ENCODE data around the gene CHAF1B.
A peak's percentile ranks its signal among the peaks of the same experiment; 100 is the strongest.

The CHAF1B gene

GRCh38 chr21:36355868-36356267, 29.3 kb upstream of the CHAF1B start (continued):
- TF ChIP-seq ZNF138 (tag by site-specific recombination; IDR thresholded peaks at IDR 0.05; ENCODE audit: borderline replicate concordance), result no peak
- no peak for TF ChIP-seq ZNF830 (tag by site-specific recombination; IDR thresholded peaks at IDR 0.05; ENCODE audit: low read depth)
- TF ChIP-seq MEIS1 (CRISPR knock-in tag; IDR thresholded peaks at IDR 0.05; ENCODE audit: borderline replicate concordance), result no peak
- TF ChIP-seq ZNF513 (tag by site-specific recombination; IDR thresholded peaks at IDR 0.05), result no peak
- TF ChIP-seq, protein P1, sequence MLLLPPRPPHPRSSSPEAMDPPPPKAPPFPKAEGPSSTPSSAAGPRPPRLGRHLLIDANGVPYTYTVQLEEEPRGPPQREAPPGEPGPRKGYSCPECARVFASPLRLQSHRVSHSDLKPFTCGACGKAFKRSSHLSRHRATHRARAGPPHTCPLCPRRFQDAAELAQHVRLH (tag by site-specific recombination; IDR thresholded peaks at IDR 0.05), result no peak
- no peak for TF ChIP-seq ZNF132 (tag by site-specific recombination; IDR thresholded peaks at IDR 0.05; ENCODE audit: borderline replicate concordance)
- no peak; the same call in 1 of the 2 replicates for TF ChIP-seq ZNF629 (tag by site-specific recombination; IDR thresholded peaks at IDR 0.05)
- peak; percentile 98 for TF ChIP-seq PRDM6 (tag by site-specific recombination; IDR thresholded peaks at IDR 0.05)
- 0 out of 2 replicates have a peak, but pooled peaks have one; percentile 26 for TF ChIP-seq GLIS1 (tag by site-specific recombination; IDR thresholded peaks at IDR 0.05)
- no peak for TF ChIP-seq ZNF707 (tag by site-specific recombination; IDR thresholded peaks at IDR 0.05)
- TF ChIP-seq, protein P2, sequence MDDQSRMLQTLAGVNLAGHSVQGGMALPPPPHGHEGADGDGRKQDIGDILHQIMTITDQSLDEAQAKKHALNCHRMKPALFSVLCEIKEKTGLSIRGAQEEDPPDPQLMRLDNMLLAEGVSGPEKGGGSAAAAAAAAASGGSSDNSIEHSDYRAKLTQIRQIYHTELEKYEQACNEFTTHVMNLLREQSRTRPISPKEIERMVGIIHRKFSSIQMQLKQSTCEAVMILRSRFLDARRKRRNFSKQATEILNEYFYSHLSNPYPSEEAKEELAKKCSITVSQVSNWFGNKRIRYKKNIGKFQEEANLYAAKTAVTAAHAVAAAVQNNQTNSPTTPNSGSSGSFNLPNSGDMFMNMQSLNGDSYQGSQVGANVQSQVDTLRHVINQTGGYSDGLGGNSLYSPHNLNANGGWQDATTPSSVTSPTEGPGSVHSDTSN (CRISPR knock-in tag; IDR thresholded peaks at IDR 0.05), result no peak
- no peak for TF ChIP-seq ZNF23 (tag by site-specific recombination; IDR thresholded peaks at IDR 0.05; ENCODE audit: borderline replicate concordance)
- TF ChIP-seq ZNF530 (tag by site-specific recombination; IDR thresholded peaks at IDR 0.05; ENCODE audit: low read depth), result no peak
- no peak for TF ChIP-seq ZNF544 (tag by site-specific recombination; IDR thresholded peaks at IDR 0.05)
- no peak for TF ChIP-seq ZSCAN4 (tag by site-specific recombination; IDR thresholded peaks at IDR 0.05)
- peak; percentile 84 for TF ChIP-seq IKZF3 (tag by site-specific recombination; IDR thresholded peaks at IDR 0.05)
- no peak for TF ChIP-seq KLF1 (tag by site-specific recombination; IDR thresholded peaks at IDR 0.05)
- peak; percentile 59; the same call in 1 of the 2 replicates for TF ChIP-seq FEZF1 (tag by site-specific recombination; IDR thresholded peaks at IDR 0.05)
- no peak for TF ChIP-seq ZSCAN16 (tag by site-specific recombination; IDR thresholded peaks at IDR 0.05)
- peak; percentile 56 for TF ChIP-seq KLF10 (tag by site-specific recombination; IDR thresholded peaks at IDR 0.05)
- TF ChIP-seq ZNF747 (tag by site-specific recombination; IDR thresholded peaks at IDR 0.05), result no peak
- no peak for TF ChIP-seq ZBTB6 (tag by site-specific recombination; IDR thresholded peaks at IDR 0.05)
- TF ChIP-seq ZNF600 (tag by site-specific recombination; IDR thresholded peaks at IDR 0.05), result no peak
- TF ChIP-seq OSR2 (tag by site-specific recombination; IDR thresholded peaks at IDR 0.05), result peak; percentile 85
- TF ChIP-seq ZNF292 (tag by site-specific recombination; IDR thresholded peaks at IDR 0.05; ENCODE audit: borderline replicate concordance, low read depth), result no peak
- no peak for TF ChIP-seq ZNF26 (tag by site-specific recombination; IDR thresholded peaks at IDR 0.05)
- 0 out of 2 replicates have a peak, but pooled peaks have one; percentile 21 for TF ChIP-seq ZNF10 (tag by site-specific recombination; IDR thresholded peaks at IDR 0.05)
- TF ChIP-seq ZNF704 (tag by site-specific recombination; IDR thresholded peaks at IDR 0.05), result no peak
- no peak for TF ChIP-seq ZNF366 (tag by site-specific recombination; conservative IDR thresholded peaks at IDR 0.05)
- no peak for TF ChIP-seq ZNF701 (tag by site-specific recombination; IDR thresholded peaks at IDR 0.05)
- no peak for TF ChIP-seq KLF16 (tag by site-specific recombination; IDR thresholded peaks at IDR 0.05)
